ENCODE data around the gene MIEF1. TPM values are rescaled to one million over a fixed set of nuclear protein-coding genes. Genes with fewer than 3 reads are reported as not detected.

MIEF1 gene
- 24.6 and 32.5 TPM in 2 replicates for total RNA-seq

GRCh38 chr22:39502109-39502788 is at the start of gene MIEF1:
Gene MIEF1 (plus strand): TSS chr22:39502290. CDS start chr22:39511295, 9,005 bp downstream.

GRCh38 chr22:39456522-39457197 is 45.4 kb upstream of the MIEF1 start, which contains the start of gene MGAT3:
Gene MGAT3 (plus strand): TSS chr22:39457012. CDS start chr22:39487348, 30,336 bp downstream.

GRCh38 chr22:39520226-39521105 is 18.4 kb downstream of the MIEF1 start, which contains the start of gene ATF4:
Gene ATF4 (plus strand): TSS chr22:39520562. CDS start chr22:39521446, 884 bp downstream.

DNA sequence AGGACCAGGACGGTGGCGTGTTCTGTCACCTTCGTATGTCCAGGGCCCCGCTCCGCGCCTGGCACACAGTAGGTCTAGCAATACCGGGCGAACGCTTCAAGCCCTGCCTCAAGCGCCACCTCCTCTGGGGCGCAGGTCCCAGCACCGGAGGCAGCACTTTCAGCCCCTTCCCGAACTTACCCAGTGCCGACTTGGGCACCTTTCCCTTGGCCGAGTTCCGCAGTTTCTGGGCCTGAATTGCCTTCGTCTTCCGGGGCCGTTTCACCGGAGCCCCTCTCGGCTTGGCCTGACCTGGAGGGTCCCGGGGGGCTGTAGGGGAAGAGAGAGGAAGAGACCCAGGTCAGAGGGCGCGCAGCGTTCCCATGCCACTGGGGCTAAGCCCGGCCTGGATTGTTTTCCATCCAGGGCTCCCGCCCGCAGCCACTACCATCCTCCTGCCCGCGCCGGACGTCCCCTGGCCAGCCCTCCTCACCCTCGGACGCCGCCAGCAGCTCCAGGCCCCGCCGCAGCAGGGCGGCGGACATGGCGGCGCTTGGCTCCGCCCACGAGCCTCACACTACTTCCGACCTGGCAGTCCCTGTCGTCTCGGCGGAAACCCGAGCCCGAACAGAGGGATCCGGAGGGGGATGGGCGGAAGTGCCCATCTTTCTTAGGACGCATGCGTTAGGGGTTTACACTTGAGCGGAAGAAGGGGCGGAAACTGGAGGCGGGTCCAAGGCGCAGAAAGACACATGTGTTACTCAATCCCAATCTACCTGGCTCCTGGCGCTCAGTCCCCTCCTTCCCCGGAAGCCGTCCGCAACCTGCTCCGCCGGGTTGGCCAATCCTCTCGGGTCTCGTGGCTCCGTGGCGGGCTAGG is 30.4 kb downstream of the MIEF1 start, which contains the start of gene RPS19BP1:
TSS of gene RPS19BP1 (minus strand) at position 534 of the 859 bp plus-strand sequence. CDS start at position 524, 10 bp downstream.

Other genes starting within 250 kb of the MIEF1 start
- 1,850 and 3,598 TPM in 2 replicates for gene RPL3, start 182.7 kb upstream of the MIEF1 start, total RNA-seq
- gene SYNGR1, start 152.3 kb upstream of the MIEF1 start, total RNA-seq = 1.8 and 2.2 TPM in 2 replicates
- 15.4 and 17.4 TPM in 2 replicates for gene TAB1, start 102.5 kb upstream of the MIEF1 start, total RNA-seq
- not detected in 2 replicates for gene MGAT3, start 45.3 kb upstream of the MIEF1 start, total RNA-seq
- gene ATF4, start 18.3 kb downstream of the MIEF1 start, total RNA-seq = 179 and 234 TPM in 2 replicates
- gene RPS19BP1, start 30.5 kb downstream of the MIEF1 start, total RNA-seq = 34.9 and 37.5 TPM in 2 replicates
- gene CACNA1I, start 68.5 kb downstream of the MIEF1 start, total RNA-seq = under 0.01 TPM in 1 of 2 replicates, not detected in the other

Data from subcutaneous preadipocyte (primary cell).